ENCODE data around the gene ACY1. TPM values are rescaled to one million over a fixed set of nuclear protein-coding genes. Genes with fewer than 3 reads are reported as not detected.

The ACY1 gene
- total RNA-seq, 6 experiments from 2014 or later: 223 to 479 (median 297) TPM

- H3K9me3 ChIP-seq: no peaks in the 10 kb centered on the region
- intact Hi-C loops (cut with DNase I): no loop called here
- 100% methylated on average over 1 of the region's 7 CpGs for WGBS (ENCODE audit: insufficient coverage, low coverage, low lambda C conversion rate, missing lambda C conversion rate)
- H3K4me3 ChIP-seq: no peak overlapping the region
- H3K4me1 ChIP-seq: no peaks in the 10 kb centered on the region
- H3K27me3 ChIP-seq: no peaks in the 10 kb centered on the region
- TF ChIP-seq POLR2A (IDR thresholded peaks at IDR 0.05) (no peak), CTCF (IDR thresholded peaks at IDR 0.05) (no peak)
- ATAC-seq (no peak), DNase-seq (no peak)
- H3K27ac ChIP-seq: no peak overlapping the region
- H3K36me3 ChIP-seq: no peaks in the 10 kb centered on the region
Measured at GRCh38 chr3:52020796-52021195, 37.5 kb downstream of the ACY1 start.

- intact Hi-C loops (cut with DNase I): no loop called here
- no peaks in the 10 kb centered on the region for H3K27me3 ChIP-seq
- no peak for DNase-seq
- ATAC-seq: peak in 1 of 4 donors; percentile 14
- no peak overlapping the region for H3K4me3 ChIP-seq
- H3K9me3 ChIP-seq: no peaks in the 10 kb centered on the region
- WGBS (ENCODE audit: insufficient coverage, low coverage, low lambda C conversion rate, missing lambda C conversion rate): 74% methylated on average over 4 of the region's 10 CpGs
- H3K36me3 ChIP-seq: no peaks in the 10 kb centered on the region
- no peak overlapping the region for H3K27ac ChIP-seq
- no peaks in the 10 kb centered on the region for H3K4me1 ChIP-seq
- no peak for TF ChIP-seq POLR2A (IDR thresholded peaks at IDR 0.05)
- no peak for TF ChIP-seq CTCF (IDR thresholded peaks at IDR 0.05)
Measured at GRCh38 chr3:52021489-52022268, 38.3 kb downstream of the ACY1 start.

- no peaks in the 10 kb centered on the region for H3K4me1 ChIP-seq
- H3K27ac ChIP-seq: no peak overlapping the region
- H3K4me3 ChIP-seq: no peak overlapping the region
- H3K9me3 ChIP-seq: no peaks in the 10 kb centered on the region
- no peaks in the 10 kb centered on the region for H3K36me3 ChIP-seq
- no peak for TF ChIP-seq POLR2A (IDR thresholded peaks at IDR 0.05)
- no peak for TF ChIP-seq CTCF (IDR thresholded peaks at IDR 0.05)
- intact Hi-C loops (cut with DNase I): no loop called here
- DNase-seq (no peak), ATAC-seq (peak in 1 of 4 donors; percentile 12)
- H3K27me3 ChIP-seq: no peaks in the 10 kb centered on the region
- WGBS (ENCODE audit: insufficient coverage, low coverage, low lambda C conversion rate, missing lambda C conversion rate): 75% methylated on average over 16 of the region's 20 CpGs
Measured at GRCh38 chr3:52022323-52023100, 39.2 kb downstream of the ACY1 start.

- H3K9me3 ChIP-seq: no peaks in the 10 kb centered on the region
- TF ChIP-seq POLR2A (IDR thresholded peaks at IDR 0.05) (no peak), CTCF (IDR thresholded peaks at IDR 0.05) (no peak)
- intact Hi-C loops (cut with DNase I): no loop called here
- ATAC-seq (no peak), DNase-seq (no peak)
- H3K36me3 ChIP-seq: no peaks in the 10 kb centered on the region
- H3K4me1 ChIP-seq: no peaks in the 10 kb centered on the region
- H3K27me3 ChIP-seq: no peaks in the 10 kb centered on the region
- WGBS (ENCODE audit: insufficient coverage, low coverage, low lambda C conversion rate, missing lambda C conversion rate): 83% methylated on average over 1 of the region's 3 CpGs
- no peak overlapping the region for H3K4me3 ChIP-seq
- no peak overlapping the region for H3K27ac ChIP-seq
Measured at GRCh38 chr3:52023101-52023770, 39.9 kb downstream of the ACY1 start.

All from right lobe of liver (tissue), 6 donors.